Measurements from ENCODE around the gene AFF3.
"Not testable (repeated sequence)": the region's sequence is repeated elsewhere in the genome, so short reads cannot be mapped to it uniquely, and the experiment has no call there.

The AFF3 gene

DNA sequence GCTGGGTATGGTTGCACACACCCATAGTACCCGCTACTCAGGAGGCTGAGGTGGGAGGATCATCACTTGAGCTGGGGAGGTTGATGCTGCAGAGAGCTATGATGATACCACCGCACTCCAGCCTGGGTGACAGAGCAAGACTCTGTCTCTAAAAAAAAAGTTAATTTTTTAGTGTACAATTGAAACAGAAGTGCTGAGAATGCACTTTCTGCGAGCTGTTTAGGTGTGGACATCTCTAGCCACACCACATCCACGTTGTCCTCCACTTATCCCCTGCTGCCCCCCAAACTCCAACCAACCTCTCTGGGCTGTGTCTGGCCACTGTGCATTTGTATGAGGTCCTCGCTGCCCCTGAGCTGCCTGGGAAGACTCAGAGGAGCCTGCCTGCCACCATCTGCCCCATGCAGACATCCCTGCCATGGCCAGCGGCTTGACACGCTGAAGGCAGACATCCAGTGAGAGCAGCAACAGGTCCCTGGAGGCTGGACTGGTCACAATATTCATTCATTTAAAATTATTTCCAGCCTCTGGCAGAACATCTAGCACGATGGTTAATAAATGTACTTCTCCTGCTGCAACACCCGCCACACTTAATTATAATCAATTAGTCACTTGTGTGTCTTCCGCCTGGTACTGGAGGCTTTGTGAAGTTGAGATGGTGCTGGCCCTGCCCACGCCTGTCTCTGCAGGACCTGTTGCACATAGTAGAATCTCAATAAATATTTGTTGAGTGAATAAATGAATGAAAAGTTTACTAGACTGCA lies 3.7 kb upstream of the AFF3 start:
- DNase-seq (ENCODE audit: low read depth) = no peak

DNA sequence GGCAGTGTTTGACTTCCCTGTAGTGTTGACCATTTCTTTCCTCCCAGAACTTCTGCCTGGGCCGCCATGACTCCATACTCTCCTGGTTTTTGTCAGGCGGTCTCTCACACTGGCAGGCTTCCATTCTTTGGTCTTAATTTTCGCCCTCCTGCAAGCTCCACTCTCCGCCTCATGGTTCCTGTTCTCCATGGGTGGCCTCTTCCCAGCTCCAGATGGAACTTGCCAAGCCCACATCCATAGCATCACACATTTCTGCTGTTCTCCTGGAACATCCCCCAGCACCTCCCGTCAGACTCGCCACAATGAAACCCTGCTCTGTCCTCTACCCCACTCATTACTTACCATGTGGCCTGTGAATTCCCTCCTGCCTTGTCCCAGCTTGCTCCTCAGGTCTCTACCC lies 896 bp upstream of the AFF3 start:
- no peak for DNase-seq (ENCODE audit: low read depth)

DNA sequence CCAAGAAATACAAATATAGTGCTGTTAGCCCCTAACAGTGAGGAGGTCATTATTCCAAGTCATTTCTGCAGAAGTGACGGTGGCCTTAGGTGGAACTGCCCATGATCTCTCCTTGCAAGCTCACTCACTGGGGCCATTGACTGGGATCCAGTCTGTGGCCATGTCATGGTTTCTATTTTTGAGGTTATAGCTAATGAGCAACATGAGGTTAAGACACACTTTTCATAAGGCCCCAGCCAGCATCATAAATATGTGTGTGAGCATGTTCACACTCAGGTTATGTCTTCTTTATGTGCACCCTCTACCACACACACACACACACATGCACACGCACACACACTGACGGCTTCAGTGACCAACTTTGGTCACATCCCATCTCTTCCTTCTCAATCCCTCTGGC lies 484 bp downstream of the AFF3 start:
- no peak for DNase-seq (ENCODE audit: low read depth)

DNA sequence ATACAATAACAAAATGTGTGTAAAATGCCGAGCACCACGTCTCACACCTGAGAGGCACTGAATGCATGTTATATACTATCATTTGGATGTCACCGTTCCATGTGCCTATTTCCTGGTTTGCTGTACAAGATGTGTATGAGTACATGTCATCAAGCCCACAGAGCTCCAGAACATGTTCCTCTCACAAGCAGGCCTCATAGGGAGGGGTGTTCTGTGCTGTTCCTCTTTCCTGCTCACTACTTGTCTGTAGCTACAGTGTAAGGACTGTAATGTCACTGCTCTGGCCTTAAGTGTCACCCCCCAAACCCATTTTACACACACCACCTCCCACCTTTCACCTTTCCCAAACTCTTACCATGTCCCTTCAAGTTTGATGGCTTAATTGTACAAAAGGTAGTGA lies 1.8 kb downstream of the AFF3 start:
- no peak for DNase-seq (ENCODE audit: low read depth)

DNA sequence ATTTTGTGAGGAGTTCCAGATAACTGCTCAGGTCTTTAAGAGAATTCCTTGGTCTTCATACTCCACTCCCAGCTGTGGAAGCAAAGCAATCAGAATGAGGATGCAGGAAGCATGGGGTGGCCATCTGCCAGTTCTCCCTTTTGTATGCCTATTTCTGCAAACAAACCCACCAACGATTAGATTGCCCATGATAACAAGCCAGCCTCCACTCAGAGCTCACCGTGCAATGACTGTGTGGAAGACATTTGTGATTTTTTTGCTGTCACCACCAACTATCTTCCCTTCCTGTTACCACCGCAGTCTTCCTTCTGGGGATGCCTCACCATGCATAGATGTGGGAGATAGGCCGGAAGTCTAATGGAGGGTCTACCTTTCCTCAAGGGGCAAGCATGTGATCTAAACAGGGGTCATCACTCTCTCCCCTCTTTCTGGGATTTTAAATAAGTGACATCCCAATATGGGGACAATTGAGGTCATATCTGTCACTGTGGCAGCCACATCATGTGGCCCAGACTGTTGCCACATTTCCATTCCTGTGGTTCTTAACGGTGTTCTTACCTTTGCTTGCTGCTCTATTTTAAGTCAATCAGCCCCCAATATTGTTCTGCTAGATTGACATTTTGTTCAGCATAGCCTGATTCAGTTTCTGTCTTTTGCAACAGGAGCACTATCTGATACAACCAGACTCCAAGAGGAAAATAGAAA lies 4.4 kb downstream of the AFF3 start:
- DNase-seq (ENCODE audit: low read depth) = no peak

DNA sequence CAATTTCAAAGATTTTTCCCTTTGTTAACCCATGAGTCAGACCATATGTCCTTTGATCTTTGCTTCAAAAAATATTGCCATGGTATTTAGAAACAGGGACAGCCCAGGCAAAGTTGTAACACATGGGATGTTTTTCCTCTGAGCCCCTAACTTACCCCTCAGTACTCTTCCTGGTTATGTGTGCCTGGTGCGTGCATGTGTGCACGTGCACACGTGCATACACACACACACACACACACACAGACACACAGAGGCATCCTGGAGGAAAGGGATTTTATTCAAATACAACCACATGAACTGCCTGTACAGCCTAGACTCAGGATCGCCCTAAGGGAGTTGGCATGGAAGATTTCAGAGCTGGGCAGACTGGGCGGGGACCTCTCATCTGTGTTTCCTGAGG lies 5.1 kb downstream of the AFF3 start:
- no peak for DNase-seq (ENCODE audit: low read depth)

DNA sequence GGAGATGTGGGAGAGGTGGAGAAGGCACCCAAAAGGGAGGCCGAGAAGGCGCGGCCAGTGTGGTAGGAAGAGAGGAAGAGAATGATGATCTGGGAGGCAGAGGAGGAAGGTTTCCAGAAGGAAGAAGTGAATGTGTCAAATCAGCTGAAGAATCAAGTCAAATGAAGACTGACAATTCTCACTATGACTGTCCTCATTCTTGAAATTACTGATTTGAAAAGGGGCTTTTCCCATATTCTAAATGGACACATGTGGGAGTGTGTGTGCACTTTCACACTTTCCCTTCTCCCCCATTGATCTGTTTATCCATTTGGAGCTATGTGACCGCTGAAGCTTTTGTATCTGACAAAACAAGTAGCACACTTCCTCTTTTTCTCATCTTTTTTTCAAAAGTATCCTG lies 6.1 kb downstream of the AFF3 start:
- DNase-seq (ENCODE audit: low read depth) = no peak

DNA sequence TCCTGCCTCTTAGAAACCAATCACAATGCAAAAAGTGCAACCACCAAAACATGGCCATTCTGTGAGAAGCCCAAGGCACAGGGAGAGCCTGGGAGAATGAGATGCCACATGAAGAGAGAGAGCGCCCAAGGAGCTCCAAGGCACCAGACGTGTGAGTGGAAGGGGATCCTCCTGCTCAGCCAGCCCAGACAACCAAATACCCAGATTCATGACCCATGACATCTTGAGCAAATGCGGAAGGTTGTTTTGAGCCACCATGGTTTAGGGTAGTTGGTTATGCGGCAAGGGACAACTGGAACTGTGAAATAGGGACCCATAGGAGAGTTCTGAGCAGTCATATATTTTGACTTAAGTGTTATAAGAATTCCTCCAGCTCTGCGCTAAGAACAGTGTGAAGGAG lies 7.0 kb downstream of the AFF3 start:
- DNase-seq (ENCODE audit: low read depth) = no peak

DNA sequence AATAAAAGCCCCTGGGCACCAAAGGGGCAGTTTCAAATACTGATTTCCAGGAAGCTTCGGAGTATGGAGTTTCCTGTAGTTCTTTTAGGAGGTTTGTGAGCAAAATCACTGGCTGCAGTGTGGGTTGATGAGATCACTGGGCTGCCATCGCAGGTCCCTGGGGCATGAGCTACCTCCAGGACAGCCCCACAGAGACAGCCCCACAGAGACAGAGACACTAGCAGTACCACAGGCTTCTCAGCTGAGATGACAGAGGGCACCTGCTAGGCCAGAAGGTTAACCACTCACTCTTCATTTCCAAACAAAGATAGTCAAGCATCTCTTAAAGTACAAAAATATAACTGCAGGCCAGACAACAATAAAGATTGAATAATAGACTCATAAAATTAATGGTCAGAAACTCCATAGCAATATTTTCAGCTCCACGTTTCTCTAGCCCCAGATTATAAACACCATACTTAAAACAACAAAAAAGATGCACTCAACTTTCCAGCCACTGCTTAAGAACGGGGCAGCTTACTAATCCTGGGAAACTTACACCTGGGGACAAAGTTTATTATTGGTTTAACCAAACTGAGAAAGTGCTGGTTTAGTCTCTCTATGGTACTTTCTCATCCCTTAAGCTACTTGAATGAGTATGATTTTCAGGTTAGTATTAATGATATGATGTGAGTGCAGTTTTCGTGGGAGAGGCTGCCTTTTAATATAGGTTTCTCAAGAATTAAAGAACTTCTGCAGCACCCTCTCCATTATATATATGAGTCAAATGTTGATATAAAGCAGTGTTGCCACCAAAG lies 11.6 kb downstream of the AFF3 start:
- no peak for DNase-seq (ENCODE audit: low read depth)

DNA sequence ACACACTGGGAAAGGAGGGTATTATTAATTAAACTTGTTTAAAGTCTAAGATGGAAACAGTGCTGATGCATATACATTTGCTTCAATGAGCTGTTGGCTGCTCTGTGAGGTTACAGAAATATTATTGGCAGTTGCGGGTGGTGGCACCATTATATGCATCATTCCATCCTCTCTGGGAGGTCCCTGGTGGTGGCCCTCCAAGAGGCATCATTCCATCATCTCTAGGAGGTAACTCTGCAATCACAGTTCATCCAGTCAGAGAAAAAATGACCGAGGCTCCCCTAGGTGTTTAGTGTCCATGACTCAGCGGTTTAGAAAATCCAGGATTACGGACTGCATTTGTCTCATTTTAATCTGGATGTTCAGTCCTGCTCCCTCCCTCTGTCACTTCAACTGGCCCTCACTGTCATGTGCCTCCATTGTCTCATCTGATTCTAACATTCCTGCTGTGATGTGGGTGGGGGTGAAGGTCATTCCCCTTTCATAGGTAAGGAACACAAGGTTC lies 15.4 kb downstream of the AFF3 start:
- no peak for DNase-seq (ENCODE audit: low read depth)

DNA sequence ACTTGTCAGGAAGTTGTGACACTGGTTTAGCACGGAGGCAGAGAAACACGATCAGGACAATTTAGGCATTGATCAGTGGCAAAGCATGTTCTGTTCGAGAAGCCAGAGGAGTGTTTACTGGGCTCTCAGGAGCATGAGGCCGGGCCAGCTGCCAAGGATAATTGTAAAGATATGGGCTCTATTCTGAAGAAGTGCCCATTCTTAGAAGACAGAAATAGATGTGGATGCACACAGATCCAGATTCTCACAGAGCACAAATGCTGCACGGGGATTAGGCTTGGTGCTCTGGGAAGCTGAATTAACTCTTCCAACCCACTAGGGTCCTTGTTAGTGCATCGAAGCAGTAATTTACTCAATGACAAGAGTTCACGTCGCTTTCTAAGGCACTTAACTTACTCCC lies 16.2 kb downstream of the AFF3 start:
- DNase-seq (ENCODE audit: low read depth) = no peak

DNA sequence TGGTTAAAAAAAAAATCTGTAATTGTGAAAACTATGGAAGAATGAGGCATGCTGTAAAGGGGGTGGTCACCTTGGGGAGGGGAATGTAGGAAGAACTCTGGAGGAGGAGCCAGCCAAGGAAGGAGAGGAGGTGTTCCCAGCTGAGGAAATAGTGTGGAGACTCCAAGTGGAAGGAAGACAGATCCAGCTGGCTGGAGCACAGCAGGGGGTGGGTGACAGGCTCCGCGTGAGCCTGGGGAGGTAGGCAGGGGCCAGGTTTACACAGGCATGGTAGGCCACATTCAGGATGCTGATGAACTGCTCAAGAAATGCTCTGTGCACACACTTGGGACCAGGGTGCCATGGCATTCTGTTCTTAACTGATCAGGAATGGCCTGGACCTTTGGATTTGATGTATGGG lies 16.8 kb downstream of the AFF3 start:
- DNase-seq (ENCODE audit: low read depth) = no peak

DNA sequence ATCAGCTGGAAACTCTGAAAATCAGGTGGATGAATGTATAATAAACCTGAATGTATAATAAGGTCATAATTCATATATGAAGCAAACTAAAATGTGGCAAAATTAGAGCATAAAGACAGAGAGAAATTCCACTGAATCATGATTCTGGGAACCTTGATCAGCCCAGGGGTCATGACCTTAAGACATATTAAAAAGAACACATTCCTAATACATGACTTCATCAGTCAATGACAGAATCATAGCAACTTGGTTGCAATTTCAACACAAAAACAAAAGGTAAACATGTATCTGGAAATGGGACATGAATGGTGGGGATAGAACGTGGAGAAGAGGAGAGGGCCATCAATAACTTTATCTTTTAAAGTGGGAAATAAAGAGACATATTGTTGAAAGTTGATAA lies 17.6 kb downstream of the AFF3 start:
- DNase-seq (ENCODE audit: low read depth) = no peak

DNA sequence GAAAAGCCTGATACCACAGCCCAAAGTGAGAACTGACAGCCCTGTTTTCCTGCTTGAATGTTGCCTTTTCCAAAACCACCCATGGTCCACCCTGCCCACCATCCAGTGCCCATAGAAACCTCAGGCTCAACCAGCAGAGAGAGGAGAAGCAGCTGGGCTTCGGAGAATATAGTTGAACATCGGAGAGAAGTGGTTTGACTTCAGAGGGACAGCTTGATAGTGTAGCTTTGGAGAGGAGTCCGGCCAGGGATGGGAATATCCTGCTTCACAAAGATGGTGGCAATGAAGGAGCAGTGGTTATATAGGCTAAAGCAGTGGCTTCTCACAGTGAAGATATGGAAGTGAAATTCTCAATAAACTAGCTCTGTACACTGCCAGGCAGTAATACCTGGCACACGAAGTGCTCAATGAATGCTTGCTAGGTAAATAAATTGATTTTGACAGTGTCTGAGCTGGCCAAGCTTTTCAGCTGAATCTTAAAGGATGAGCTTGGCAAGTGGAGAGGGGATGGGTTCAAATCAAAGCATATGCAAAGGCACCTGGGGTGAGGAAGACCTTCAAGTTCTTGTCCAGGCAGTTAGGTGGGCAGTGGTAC lies 21.2 kb downstream of the AFF3 start:
- no peak for DNase-seq (ENCODE audit: low read depth)

DNA sequence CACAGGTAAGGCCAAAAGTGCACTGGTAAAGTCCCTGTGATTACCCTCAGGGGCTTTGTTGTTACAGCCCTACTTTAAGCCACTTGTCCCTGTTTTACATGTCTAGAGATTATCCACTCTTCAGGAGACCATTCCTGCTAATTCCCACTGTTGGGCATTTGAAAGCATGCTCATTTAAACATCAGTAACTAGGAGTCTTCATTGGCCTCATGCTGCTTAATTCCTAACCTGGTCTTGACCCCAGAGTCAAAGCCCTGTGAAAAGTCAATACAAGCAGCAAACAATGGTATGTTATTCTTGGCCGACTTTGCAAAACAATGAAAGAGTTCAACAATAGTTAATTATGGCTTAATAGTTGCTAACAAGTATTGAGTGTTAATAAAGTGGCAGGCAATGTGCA lies 23.2 kb downstream of the AFF3 start:
- no peak for DNase-seq (ENCODE audit: low read depth)

DNA sequence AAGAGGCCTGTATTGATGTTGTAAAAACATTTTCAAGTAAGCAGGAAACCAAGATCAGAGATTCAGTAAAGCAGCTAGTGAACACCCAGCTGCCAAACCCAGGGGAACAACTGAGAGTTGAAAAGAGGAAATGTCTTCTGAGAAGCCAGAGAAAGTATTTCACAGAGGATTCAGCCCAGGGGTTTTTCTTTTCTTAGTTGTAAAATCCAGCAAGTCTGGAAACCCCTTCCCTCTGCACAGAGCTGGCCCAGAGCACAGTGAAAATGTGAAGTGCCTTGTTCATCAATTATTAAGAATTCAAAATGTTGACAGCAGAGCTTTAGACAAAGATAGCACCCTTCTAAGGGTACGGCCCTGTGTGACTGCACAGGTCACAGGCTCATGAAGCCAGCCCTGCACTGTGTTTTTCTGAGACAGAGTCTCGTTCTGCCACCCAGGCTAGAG lies 28.4 kb downstream of the AFF3 start:
- DNase-seq (ENCODE audit: low read depth) = no peak

DNA sequence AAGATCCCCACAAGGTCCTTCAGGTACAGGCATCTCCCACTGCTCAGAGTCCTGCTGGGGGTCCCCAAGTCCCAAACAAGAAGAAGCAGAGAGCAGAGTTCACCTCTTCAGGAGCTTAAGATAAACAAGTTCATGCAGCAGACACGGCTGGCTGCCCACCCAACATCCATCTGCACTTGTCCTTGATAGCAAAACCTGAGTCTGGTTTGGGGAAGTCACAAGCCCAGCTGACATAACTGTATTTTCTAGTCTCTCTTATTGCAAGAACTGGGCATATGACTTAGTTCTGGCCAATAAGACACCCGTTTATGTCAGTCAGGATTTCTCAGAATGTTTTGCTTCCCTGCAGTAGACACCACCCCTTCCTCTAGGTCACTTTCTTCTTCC lies 31.8 kb downstream of the AFF3 start:
- no peak for DNase-seq (ENCODE audit: low read depth)

DNA sequence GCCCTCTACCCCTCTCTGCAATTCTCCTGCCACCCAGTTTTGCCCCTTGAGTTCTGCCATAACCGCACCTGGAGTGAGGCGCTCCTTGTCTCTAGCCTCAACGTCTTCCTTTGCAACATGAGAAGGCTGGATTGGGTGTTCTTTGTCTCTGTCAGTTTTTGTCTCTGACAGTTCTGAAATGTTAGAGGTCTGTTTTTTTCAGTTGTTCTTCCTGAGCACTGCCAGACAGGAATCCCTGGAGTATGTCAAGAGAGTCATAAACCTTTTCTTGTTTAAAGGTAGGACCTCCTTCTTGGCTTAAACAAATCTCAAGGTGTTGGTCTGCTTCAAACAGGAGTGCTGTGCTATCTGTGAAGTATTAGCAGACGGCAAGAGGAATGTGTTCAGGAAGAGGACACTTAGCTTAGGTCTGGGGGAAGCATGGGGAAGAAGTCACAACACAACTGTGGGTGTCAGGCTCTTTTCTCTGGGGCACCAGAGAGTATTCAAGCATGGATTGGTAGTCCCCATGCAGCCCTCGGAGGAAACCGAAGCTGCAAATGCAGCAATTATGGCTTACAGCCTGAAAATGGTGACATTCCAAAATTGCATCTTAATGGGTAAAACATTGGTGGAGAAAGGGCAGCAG lies 32.3 kb downstream of the AFF3 start:
- no peak for DNase-seq (ENCODE audit: low read depth)

DNA sequence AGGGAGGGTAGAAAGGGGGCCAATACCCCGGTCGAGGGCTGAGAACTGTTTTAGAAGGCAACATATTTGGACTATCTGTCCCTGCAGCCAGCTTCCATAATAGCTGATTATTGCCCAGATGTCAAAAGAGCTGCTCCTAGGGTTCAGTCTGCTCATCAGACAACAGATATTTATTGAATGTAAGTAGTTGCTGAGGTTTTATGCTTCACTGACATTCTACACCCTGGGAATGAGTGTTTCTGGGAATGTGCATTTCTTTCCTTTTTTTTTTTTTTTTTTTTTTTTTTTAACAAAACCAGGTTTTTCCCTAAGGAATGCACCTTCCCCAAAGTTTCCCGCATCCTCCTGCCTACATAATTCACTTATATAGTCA lies 33.8 kb downstream of the AFF3 start:
- not testable (repeated sequence) for DNase-seq (ENCODE audit: low read depth)

DNA sequence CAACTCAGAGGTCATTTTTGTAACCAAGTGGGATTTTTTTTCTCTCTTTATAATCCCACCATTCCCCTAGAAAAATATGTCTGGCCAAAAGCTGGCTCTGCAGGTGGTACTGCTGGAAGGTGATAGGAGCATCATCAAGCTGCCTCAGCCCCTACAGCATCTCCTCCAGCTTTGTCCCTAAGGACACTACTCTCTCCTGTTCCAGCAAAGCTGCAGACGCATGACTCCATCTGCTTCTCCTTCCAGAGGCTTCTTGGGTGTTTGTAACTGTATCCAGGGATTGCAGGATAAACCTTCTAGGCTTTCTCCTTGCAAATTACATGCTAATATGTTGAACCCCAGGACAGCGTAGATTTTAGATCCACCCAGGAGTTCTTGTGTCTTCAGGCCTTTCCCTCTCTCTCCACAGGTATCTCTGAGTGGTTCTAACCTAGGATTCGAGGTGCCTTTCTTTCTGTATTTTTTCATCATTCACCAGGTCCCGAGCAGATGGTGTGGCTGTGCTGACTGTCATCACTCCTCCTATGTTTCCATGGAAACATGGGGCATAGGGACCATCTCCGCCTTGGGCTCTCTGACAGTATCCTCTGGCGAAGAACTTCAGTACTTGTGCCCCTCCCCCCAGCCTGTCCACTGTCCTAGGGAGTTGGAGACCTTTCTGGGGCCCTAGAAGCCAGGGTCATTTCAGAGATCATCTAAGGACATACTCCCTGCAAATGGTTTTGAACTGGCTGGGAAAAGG lies 34.3 kb downstream of the AFF3 start:
- no peak for DNase-seq (ENCODE audit: low read depth)

DNA sequence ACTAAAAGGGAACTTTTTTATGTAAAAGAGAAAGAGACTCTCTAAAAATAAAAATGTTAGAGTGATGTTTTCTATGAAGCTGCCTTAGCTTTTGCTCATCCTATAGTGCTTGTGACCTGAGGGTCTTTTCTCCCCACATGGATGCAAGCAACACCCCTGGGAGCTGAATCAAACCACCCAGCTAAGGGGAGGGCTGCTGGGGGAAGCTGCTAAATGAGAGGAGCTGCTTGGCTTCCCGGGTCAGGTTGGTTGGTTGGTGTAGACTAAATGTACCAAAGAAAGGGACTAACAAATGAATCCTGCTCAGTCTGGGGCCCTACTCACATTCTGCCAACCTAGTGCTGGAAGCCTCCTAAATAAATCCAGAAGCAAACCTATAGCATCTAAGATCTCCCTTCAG lies 35.0 kb downstream of the AFF3 start:
- no peak for DNase-seq (ENCODE audit: low read depth)

Measured in GM04504 (cell line).